ENCODE measurements around the gene TMEM62.
"Not testable (repeated sequence)": the region's sequence is repeated elsewhere in the genome, so short reads cannot be mapped to it uniquely, and the experiment has no call there.

DNA sequence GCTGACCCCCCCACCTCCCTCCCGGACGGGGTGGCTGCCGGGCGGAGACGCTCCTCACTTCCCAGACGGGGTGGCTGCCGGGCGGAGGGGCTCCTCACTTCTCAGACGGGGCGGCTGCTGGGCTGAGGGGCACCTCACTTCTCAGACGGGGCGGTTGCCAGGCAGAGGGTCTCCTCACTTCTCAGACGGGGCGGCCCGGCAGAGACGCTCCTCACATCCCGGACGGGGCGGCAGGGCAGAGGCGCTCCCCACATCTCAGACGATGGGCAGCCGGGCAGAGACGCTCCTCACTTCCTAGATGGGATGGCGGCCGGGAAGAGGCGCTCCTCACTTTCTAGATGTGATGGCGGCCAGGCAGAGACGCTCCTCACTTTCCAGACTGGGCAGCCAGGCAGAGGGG lies 33.9 kb downstream of the TMEM62 start:
- not testable (repeated sequence) for TF ChIP-seq CTCF, POLR2A (IDR thresholded peaks at IDR 0.05)
